MM.1S (cell line): ENCODE results near the gene PEX19.

Experiments used
- DNase-seq: peaks from one replicate; pipeline ENCODE4 v3.0.0-alpha.2; 2015
- H2AFZ ChIP-seq: fragments of 300-600 bp; sonication (generic); 2 replicates; pipeline ENCODE4 v1.6.0; 2016; ENCODE audit warnings: antibody characterized with exemption, low read length
- H3F3A ChIP-seq: fragments of 300-600 bp; sonication (generic); 2 replicates; pipeline ENCODE4 v1.6.1; 2016; ENCODE audit warnings: mild to moderate bottlenecking, antibody characterized with exemption, low read length, moderate library complexity, mixed read lengths; ENCODE audit not compliant: insufficient read depth
- H3K27ac ChIP-seq: fragments of 300-600 bp; sonication (generic); 2 replicates; pipeline ENCODE4 v1.5.1; 2016; ENCODE audit warnings: mild to moderate bottlenecking, low read length
- H3K27me3 ChIP-seq: fragments of 300-600 bp; sonication (generic); replicated peaks from 2 replicates; pipeline ENCODE4 v1.6.0; 2016; ENCODE audit warnings: low read length; ENCODE audit not compliant: insufficient read depth
- H3K36me3 ChIP-seq: fragments of 300-600 bp; sonication (generic); replicated peaks from 2 replicates; pipeline ENCODE4 v1.6.1; 2016; ENCODE audit warnings: mild to moderate bottlenecking, low read length, mixed read lengths; ENCODE audit not compliant: insufficient read depth
- H3K4me1 ChIP-seq: fragments of 300-600 bp; sonication (generic); 2 replicates; pipeline ENCODE4 v1.6.1; 2016; ENCODE audit warnings: low read length, mixed read lengths
- H3K4me2 ChIP-seq: fragments of 300-600 bp; sonication (generic); 2 replicates; pipeline ENCODE4 v1.6.0; 2016; ENCODE audit warnings: low read depth, low read length
- H3K4me3 ChIP-seq: fragments of 300-600 bp; sonication (generic); 2 replicates; pipeline ENCODE4 v1.5.1; 2016; ENCODE audit warnings: low read length, mixed read lengths
- H3K79me2 ChIP-seq: fragments of 300-600 bp; sonication (generic); 2 replicates; pipeline ENCODE4 v1.6.1; 2016; ENCODE audit warnings: mixed run types, low read length, mixed read lengths
- H3K9ac ChIP-seq: fragments of 300-600 bp; sonication (generic); 2 replicates; pipeline ENCODE4 v1.6.1; 2016; ENCODE audit warnings: low read length, mixed read lengths
- H3K9me2 ChIP-seq: fragments of 300-600 bp; sonication (generic); replicated peaks from 2 replicates; pipeline ENCODE4 v1.6.1; 2016; ENCODE audit warnings: mild to moderate bottlenecking, low read length, mixed read lengths; ENCODE audit not compliant: insufficient read depth
- H3K9me3 ChIP-seq: fragments of 300-600 bp; sonication (generic); replicated peaks from 2 replicates; pipeline ENCODE4 v1.6.1; 2016; ENCODE audit warnings: mild to moderate bottlenecking, low read length, mixed read lengths; ENCODE audit not compliant: insufficient read depth
- H4K20me1 ChIP-seq: fragments of 300-600 bp; sonication (generic); 2 replicates; pipeline ENCODE4 v1.6.1; 2016; ENCODE audit warnings: mild to moderate bottlenecking, low read length, moderate library complexity, mixed read lengths; ENCODE audit not compliant: insufficient read depth
- CTCF ChIP-seq: fragments of 300-600 bp; sonication (generic); IDR thresholded peaks from 2 replicates; pipeline ENCODE4 v1.5.1; 2016; ENCODE audit warnings: antibody characterized with exemption, low read length, mixed read lengths
- EZH2 ChIP-seq: fragments of 300-600 bp; sonication (generic); optimal IDR thresholded peaks from 2 replicates; pipeline ENCODE3; 2017; ENCODE audit warnings: low read depth, mild to moderate bottlenecking, antibody characterized with exemption, low read length, mixed read lengths
- EZH2phosphoT487 ChIP-seq: fragments of 300-600 bp; sonication (generic); IDR thresholded peaks from 2 replicates; pipeline ENCODE4 v1.6.1; 2018; ENCODE audit warnings: antibody characterized with exemption, low read length

PEX19 gene

DNA sequence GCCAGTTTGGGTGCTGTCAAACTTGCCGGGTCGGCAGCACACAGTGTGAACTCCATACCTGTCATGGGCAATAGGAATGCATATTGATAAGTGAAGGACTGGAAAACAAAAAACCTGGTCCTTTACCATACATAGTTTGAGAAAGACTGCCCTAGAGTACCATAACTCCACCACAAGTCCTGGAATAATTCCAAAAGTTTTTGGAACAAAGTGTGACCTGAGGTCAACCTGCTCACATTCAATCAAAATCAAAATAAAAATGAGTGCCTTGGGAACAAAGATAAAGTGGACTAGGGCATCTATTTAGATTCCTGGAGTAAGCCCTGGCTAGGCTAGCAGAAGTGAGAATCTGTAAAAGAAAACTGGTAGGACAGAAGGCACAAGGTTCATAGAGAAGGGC is 7.6 kb downstream of the PEX19 start:
- Histone ChIP-seq H3K9me2 (no peaks in the 10 kb centered on the region), H3K27ac (no peak overlapping the region), H3K9ac (no peak overlapping the region), H3K4me1 (no peaks in the 10 kb centered on the region), H2AFZ (no peak overlapping the region), H3F3A (no peaks in the 10 kb centered on the region), H3K79me2 (no peaks in the 10 kb centered on the region), H3K4me3 (no peak overlapping the region), H3K36me3 (peaks cover 11% of the 10 kb centered on the region), H4K20me1 (no peaks in the 10 kb centered on the region), H3K4me2 (no peak overlapping the region), H3K9me3 (no peaks in the 10 kb centered on the region), H3K27me3 (no peaks in the 10 kb centered on the region)
- TF ChIP-seq EZH2: no peak
- TF ChIP-seq EZH2phosphoT487: no peak
- no peak for TF ChIP-seq CTCF
- DNase-seq: no peak

GRCh38 chr1:160271025-160271424 is 13.9 kb downstream of the PEX19 start:
- TF ChIP-seq CTCF (no peak), EZH2 (no peak), EZH2phosphoT487 (no peak)
- H4K20me1 ChIP-seq: no peaks in the 10 kb centered on the region
- H3K4me1 ChIP-seq: no peaks in the 10 kb centered on the region
- no peak overlapping the region for H3K4me2 ChIP-seq
- no peaks in the 10 kb centered on the region for H3K27me3 ChIP-seq
- no peaks in the 10 kb centered on the region for H3K79me2 ChIP-seq
- no peaks in the 10 kb centered on the region for H3K36me3 ChIP-seq
- no peaks in the 10 kb centered on the region for H3K9me2 ChIP-seq
- no peak overlapping the region for H3K4me3 ChIP-seq
- H3K9ac ChIP-seq: no peak overlapping the region
- no peaks in the 10 kb centered on the region for H3F3A ChIP-seq
- no peaks in the 10 kb centered on the region for H3K9me3 ChIP-seq
- H2AFZ ChIP-seq: no peak overlapping the region
- H3K27ac ChIP-seq: no peak overlapping the region
- no peak for DNase-seq

DNA sequence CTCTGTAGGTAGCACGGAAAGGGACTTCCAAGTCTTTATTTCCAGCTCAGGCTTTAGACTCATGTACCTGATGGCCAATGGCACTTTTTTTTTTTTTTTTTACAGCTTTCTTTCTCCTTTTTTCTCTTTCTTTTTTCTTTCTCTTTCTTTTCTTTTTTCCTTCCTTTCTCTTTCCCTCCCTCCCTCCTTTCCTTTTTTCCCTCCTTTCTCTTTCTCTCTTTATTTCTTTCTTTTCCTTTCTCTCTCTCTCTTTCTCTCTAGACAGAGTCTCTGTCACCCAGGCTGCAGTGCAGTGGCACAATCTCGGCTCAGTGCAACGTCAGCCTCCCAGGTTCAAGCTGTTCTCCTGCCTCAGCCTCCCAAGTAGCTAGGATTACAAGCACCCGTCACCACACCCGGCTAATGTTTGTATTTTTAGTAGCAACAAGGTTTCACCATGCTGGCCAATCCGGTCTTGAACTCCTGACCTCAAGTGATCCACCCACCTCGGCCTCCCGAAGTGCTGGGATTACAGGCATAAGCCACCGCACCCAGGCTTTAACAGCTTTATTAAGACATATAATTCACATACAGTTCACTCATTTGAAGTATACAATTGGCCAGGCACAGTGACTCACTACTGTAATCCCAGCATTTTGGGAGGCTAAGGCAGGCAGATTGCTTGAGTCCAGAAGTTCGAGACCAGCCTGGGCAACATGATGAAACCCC is 17.5 kb downstream of the PEX19 start:
- TF ChIP-seq EZH2 (no peak), EZH2phosphoT487 (no peak), CTCF (no peak)
- Histone ChIP-seq H3K9me2 (no peaks in the 10 kb centered on the region), H3K27me3 (no peaks in the 10 kb centered on the region), H3F3A (peaks cover 17% of the 10 kb centered on the region), H3K4me1 (peaks cover 4% of the 10 kb centered on the region; the same call in 1 of the 2 replicates), H3K79me2 (no peaks in the 10 kb centered on the region), H3K36me3 (no peaks in the 10 kb centered on the region), H2AFZ (no peak overlapping the region), H4K20me1 (no peaks in the 10 kb centered on the region), H3K9me3 (no peaks in the 10 kb centered on the region), H3K4me2 (no peak overlapping the region), H3K9ac (no peak overlapping the region), H3K4me3 (no peak overlapping the region), H3K27ac (no peak overlapping the region)
- DNase-seq: no peak
